ENCODE results near the gene SCRN3. TPM values are rescaled to one million over a fixed set of nuclear protein-coding genes. Genes with fewer than 3 reads are reported as not detected.
A peak's percentile ranks its signal among the peaks of the same experiment; 100 is the strongest.
"Not testable (repeated sequence)": the region's sequence is repeated elsewhere in the genome, so short reads cannot be mapped to it uniquely, and the experiment has no call there.

SCRN3 gene
- total RNA-seq, 1 donor from 2014 or later, result 25.0 TPM

DNA sequence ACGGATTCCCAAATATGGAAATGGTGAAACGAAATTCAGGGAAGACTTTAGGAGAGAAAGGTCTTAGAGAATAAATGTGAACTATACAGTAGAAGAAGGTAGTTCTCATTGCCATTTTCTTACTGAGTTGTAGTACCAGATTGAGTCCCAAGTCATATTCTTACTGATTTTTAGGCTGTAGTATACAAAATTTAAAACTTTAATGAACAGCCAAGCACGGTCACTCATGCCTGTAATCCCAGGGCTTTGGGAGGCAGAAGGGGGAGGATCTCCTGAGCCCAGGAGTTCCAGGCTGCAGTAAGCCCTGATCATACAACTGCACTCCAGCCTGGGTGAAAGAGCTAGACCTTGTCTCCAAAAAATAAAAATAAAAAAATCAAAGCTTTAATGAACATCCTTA lies 2.2 kb downstream of the SCRN3 start:
- DNase-seq (ENCODE audit: low spot score), result no peak
- no peak for ATAC-seq
- intact Hi-C loops (cut with DNase I), result no loop called here

GRCh38 chr2:174399171-174399570 lies 3.6 kb downstream of the SCRN3 start:
- no peak for DNase-seq (ENCODE audit: low spot score)
- no peak for ATAC-seq
- intact Hi-C loops (cut with DNase I), result no loop called here

GRCh38 chr2:174400853-174401252 lies 5.3 kb downstream of the SCRN3 start:
- DNase-seq (ENCODE audit: low spot score), result no peak
- intact Hi-C loops (cut with DNase I), result no loop called here
- no peak for ATAC-seq

DNA sequence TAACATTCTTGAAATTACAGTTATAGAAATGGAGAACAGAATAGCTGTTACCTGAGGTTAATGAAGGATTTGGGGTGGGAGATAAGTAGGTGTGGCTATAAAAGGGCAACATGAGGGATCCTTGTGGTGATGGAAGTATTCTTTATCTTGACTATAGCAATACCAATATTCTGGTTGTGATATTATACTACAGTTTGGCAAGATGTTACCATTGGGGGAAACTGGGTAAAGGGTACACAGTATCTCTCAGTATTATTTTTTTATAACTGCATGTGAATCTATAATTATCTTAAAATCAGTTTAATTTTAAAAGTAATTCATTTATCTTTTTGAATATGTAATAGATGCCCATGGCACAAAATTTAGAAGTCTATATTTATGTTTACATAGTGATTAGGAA lies 8.1 kb downstream of the SCRN3 start:
- ATAC-seq (no peak), DNase-seq (ENCODE audit: low spot score) (no peak)
- intact Hi-C loops (cut with DNase I), result no loop called here

- intact Hi-C loops (cut with DNase I); ATAC-seq; DNase-seq (ENCODE audit: low spot score): not testable (repeated sequence)
These were observed 14.5 kb downstream of the SCRN3 start for GRCh38 chr2:174410039-174410438.

DNA sequence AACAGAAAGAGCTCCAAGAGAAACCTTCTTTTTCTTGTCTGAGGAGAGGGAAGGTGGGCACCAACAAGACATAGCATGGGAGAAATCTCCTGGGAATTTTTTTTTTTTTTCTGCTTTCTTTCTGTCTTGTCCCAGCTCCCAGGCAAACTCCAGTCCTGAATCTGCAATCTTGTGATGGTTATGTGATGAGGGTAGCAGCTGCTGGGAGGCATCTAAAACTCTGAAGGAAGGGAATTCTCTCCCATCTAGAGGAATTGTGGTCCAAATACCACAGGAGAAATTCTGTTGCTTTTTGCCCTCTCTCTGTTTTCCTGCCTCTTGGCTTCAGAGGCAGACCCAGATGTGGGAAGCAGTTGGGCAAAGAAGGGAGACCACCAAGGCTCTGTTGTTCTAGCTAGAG lies 16.7 kb downstream of the SCRN3 start:
- DNase-seq (ENCODE audit: low spot score), result no peak
- intact Hi-C loops (cut with DNase I), result no loop called here
- no peak for ATAC-seq

DNA sequence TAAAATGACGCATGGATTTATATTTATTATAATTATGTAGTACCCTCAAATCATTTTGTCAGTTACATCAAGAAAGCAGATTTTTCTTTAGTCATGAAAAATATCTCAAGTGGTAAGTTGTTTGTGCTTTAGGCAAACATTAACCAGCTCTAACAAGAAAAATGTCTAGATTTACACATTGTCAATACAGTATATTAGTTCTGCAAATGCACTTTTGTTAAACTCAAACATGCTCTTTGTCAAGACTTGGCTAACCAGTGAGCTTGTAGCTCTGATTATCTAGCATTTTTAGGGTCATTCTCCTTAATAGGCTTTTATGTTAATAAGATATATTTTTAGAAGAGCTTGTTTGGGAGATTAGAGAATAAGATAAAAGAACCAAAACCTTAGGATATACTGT lies 32.7 kb downstream of the SCRN3 start:
- no peak for DNase-seq (ENCODE audit: low spot score)
- intact Hi-C loops (cut with DNase I), result no loop called here
- no peak for ATAC-seq

- intact Hi-C loops (cut with DNase I), result no loop called here
- ATAC-seq, result no peak
- no peak for DNase-seq (ENCODE audit: low spot score)
These were observed 34.5 kb downstream of the SCRN3 start for GRCh38 chr2:174430066-174430465.

DNA sequence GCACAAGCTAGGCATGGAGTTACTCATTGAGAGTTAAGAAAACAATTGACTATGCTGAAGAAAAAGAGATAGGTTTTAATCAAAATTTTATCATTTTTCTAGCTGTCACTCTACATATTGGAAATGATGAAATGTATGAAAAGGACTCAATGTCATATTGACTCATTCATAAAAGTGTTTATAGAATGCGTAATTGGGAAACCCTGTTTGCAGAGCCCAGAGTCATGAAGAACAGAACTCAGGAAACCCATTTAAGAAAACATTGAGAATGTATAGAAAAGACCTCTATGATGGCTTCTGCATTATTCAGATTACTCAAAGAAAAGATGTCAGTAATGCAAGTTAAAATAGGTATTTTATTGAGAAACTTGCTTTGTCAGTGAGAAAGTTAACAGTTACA lies 36.4 kb downstream of the SCRN3 start:
- DNase-seq (ENCODE audit: low spot score) (no peak), ATAC-seq (no peak)
- intact Hi-C loops (cut with DNase I), result no loop called here

- ATAC-seq, result no peak
- intact Hi-C loops (cut with DNase I), result no loop called here
- DNase-seq (ENCODE audit: low spot score), result no peak
These were observed 40.8 kb downstream of the SCRN3 start for GRCh38 chr2:174436351-174436750.

GRCh38 chr2:174438146-174438886 lies 42.8 kb downstream of the SCRN3 start:
- ATAC-seq (peak; percentile 87), DNase-seq (ENCODE audit: low spot score) (peak; percentile 82)
- intact Hi-C loops (cut with DNase I), result no loop called here

DNA sequence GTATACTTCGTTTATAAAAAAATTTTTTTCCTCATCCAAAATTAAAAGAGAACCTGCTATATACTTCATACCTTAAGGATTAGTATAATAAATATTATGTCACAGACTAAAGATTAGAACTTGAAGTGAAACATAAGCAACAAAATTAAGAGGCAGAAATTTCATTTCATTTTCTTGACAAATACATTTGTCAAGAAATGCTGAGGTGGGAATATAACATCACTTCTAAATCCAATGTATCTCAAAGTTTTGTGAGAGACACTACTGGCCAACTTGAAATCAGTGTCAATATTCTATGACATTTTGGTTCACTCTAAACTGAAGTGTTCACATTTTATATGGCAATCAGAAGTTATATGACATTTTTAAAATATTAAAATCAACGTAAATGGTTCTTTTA lies 43.8 kb downstream of the SCRN3 start:
- DNase-seq (ENCODE audit: low spot score), result no peak
- intact Hi-C loops (cut with DNase I), result no loop called here
- ATAC-seq, result no peak

- intact Hi-C loops (cut with DNase I), result no loop called here
- ATAC-seq (no peak), DNase-seq (ENCODE audit: low spot score) (no peak)
These were observed 44.4 kb downstream of the SCRN3 start for GRCh38 chr2:174439950-174440349.

GRCh38 chr2:174442546-174443510 lies 47.3 kb downstream of the SCRN3 start:
- no peak for ATAC-seq
- DNase-seq (ENCODE audit: low spot score), result no peak
- intact Hi-C loops (cut with DNase I), result no loop called here

GRCh38 chr2:174444761-174445160 lies 49.2 kb downstream of the SCRN3 start:
- intact Hi-C loops (cut with DNase I), result no loop called here

DNA sequence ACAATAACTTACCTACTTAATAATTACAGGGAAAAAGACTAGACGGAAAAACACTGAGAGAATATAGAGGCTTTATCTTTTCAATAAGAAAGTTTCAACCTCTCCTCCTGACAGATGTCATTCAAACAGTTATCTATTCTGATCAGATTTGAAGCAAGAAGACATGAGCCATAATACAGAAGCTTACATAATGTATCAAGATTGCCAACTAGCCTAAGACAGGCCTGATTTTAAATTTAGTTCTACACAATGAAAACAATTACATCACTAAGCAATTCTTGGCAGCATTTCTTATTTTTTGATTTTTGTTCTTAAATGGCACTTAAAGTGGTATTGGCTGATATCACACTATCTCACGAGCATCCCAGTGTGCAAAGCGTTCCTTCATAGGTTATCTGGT lies 49.7 kb downstream of the SCRN3 start:
- no peak for ATAC-seq
- intact Hi-C loops (cut with DNase I), result no loop called here
- no peak for DNase-seq (ENCODE audit: low spot score)

More at GRCh38 chr2:174444761-174445160, 49.2 kb downstream of the SCRN3 start:
- ATAC-seq (no peak), DNase-seq (ENCODE audit: low spot score) (no peak)

- DNase-seq (ENCODE audit: low spot score), result no peak
- no peak for ATAC-seq
- intact Hi-C loops (cut with DNase I), result no loop called here
These were observed 51.0 kb downstream of the SCRN3 start for GRCh38 chr2:174446531-174446930.

- DNase-seq (ENCODE audit: low spot score) (no peak), ATAC-seq (no peak)
- intact Hi-C loops (cut with DNase I), result no loop called here
These were observed 53.5 kb downstream of the SCRN3 start for GRCh38 chr2:174449033-174449432.

DNA sequence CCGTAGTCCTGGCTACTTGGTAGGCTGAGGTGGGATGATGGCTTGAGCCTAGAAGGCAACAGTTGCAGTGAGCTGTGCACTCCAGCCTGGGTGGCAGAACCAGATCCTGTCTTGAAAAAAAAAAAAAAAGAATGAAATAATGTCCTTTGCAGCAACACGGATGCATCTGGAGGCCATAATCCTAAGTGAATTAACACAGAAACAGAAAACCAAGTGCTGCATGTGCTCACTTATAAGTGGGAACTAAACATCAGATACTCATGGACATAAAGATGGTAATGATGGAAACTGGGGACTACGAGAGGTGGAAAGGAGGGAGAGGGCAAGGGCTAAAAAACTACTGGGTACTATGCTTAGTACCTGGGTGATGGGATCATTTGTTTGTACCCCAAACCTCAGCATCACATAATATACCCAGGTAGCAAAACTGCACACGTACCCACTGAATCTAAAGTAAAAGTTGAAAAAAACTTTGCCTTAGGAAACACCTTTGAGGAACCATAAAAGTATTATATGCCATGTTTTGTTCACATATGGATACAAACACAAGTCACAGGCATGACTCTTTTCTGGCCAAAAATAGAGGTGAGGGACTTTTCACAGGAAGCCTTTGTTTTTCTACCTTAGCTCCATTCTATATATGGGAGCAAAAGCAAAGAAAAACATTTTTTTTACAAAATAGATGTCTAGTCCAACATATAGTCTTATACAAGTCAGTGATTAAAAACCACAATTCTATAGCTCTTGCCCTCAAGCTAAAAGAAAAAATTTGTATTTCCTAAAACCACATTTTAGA lies 54.7 kb downstream of the SCRN3 start:
- intact Hi-C loops (cut with DNase I), result no loop called here
- DNase-seq (ENCODE audit: low spot score) (no peak), ATAC-seq (no peak)

Measured in sciatic nerve (tissue), 2 donors.